NCI-H510A (cell line): ENCODE results near the gene ATN1.

Experiments
- DNase-seq: peaks from one replicate; lab custom pipeline; 2025; lab: John Stamatoyannopoulos, UW

Gene ATN1

DNA sequence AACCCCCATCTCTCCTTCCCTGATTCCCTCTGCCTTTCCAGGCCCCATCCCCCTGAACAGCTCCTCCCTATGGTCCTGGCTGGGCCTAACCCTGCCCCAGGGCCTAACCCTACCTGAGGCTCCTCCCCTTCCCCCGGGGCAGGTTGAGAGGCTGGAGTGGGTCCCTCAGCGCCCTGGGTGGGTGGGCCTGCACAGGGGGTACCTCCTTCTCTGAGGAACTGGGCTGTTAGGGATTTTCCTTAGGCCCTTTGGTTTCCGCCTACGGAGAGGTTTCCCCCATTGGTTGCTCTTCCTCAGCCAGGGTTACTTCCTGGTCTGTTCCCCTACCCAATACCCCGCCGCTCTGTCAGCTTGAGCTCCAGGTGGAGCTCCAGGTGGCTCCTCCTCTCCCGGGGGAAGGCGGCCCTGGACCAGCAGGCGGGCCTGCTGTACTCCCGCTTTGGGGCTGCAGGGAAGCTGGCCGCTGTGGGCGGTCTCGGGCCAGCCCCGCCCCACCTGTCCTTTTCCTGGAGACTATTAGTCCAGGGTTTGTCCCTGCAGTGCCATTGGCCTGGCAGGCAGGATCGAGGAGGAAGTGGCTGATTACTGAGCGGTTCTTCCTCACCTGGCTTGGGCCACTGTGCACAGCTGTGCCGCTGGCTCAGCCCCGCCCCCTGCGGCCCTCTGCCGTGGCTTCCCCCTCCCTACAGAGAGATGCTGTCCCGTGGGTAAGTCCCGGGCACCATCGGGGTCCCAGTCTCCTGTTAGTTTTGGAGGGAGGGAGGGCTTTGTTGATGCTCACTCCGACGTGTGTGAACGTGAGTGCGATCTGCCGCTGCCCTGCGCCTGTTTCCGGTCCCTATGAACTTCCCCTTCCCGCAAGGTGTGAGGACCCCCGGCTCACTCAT is 18.5 kb downstream of the ATN1 start:
- DNase-seq, result peak; percentile 87

DNA sequence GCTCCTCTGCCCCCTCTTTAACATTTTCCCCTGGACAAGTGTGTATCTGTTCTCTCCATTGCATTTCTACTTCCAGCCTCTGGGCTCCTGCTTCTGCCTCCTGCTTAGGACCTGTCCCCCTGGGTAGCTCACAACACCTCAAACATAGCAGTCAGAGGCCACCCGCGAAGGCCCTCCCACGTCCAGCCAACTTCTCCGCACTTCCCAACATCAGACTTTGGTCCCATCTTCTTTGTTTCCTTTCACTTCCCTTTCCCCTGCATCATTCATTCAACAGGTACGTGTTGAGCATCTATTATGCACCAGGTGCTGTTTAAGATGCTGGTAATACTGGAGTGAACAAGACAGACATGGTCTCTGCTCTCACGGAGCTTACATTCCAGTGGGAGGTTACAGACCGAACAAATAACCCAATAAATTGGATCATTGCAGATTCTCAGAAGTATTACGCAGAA is 19.2 kb downstream of the ATN1 start:
- DNase-seq, result no peak

DNA sequence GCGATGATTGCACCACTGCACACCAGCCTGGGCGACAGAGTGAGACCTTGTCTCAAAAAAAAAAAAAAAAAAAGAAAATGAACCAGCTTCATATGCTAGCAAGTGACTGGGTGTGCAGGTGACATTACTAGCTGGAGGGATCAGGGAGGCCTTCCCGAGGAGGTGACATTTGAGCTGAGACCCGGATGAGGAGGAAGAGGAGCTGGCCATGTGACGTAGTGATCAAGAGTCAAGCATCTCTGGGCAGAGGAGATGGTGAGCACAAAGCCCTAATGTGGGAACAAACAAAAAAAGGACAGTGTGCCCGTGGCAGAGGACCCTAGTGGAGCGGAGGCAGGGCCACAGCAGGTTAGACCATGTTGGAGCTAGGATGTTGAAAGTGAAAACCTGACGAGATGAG is 19.9 kb downstream of the ATN1 start:
- DNase-seq, result no peak

DNA sequence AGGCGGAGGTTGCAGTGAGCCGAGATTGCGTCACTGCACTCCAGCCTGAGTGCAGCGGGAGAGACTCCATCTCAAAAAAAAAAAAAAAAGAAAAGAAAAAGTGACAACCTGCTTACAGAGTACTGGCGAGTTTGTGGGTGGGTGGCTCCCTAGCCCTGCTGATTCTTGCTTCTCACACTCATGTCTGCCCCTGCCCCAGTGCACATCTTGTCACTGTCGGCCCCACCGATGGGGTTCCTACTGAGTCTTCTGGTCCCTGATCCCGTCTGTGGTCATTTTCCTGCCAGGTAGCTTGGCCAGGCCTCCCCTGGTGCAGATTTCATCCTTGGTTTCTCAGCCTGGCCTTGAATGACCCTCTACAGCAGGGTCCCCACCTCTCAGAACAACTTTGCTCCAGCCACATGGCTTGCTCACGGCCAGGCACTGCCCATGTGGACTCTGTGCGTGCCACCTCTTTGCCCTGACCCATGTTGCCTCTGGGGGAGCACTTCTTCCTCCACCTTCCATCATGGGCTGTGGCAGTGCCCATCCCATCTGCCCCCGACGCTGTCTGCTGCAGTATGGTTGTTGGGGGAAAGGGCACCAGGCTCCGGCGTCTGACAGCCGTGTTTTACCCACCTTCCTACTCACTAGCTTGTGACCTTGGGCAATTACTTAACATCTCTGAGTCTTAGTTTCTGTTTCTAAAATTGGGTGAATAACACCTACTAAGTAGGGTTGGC is 21.3 kb downstream of the ATN1 start:
- DNase-seq, result no peak

DNA sequence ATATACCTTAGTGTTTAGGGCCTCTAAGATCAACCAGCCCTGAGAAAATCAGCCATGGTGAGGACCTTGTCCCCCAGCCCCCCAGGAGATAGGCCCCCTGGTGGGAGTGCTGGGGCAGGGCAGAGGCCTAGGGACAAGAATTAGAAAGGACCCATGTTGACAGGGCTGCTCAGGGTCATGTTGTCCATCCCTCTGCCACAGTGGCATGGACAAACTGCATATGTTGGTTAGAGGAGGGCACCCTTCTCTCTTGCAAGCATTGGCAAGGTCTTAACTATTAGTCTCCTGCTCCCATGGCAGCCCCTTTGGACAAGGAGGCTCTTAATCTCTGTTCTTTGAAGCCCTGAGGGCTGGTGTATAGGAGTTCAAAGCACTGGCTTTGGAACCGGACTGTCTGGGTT is 22.6 kb downstream of the ATN1 start:
- DNase-seq, result no peak

DNA sequence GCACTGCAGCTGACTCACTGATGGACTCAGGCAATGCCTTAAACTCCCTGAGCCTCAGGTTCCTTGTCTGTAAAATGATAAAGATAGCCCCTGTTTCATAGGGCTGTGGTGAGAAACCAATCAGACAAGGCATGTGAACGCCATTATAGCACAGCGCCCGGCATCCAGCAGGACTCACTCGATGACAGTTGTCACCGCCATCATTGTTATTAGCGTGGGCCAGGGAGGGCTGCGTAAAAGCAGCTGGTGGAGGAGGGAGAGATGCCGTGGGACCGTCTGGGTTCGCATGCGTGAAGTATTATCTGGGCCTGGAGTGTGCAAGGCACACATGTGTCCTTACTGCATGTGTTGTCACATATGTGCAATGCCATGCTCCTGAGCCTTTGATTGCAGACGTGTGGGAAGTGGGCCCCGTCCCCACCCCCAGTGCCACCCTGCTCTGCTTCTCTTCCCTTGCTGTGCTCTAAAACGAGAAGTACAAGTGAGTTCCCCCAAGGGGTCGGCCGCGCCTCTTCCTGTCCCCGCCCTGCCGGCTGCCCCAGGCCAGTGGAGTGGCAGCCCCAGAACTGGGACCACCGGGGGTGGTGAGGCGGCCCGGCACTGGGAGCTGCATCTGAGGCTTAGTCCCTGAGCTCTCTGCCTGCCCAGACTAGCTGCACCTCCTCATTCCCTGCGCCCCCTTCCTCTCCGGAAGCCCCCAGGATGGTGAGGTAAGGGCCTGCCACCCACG is 23.2 kb downstream of the ATN1 start, which contains the start of gene PTPN6:
TSS of gene PTPN6 (plus strand) at position 546 of the 730 bp plus-strand sequence. CDS start at position 703, 157 bp downstream.
- DNase-seq, result no peak

DNA sequence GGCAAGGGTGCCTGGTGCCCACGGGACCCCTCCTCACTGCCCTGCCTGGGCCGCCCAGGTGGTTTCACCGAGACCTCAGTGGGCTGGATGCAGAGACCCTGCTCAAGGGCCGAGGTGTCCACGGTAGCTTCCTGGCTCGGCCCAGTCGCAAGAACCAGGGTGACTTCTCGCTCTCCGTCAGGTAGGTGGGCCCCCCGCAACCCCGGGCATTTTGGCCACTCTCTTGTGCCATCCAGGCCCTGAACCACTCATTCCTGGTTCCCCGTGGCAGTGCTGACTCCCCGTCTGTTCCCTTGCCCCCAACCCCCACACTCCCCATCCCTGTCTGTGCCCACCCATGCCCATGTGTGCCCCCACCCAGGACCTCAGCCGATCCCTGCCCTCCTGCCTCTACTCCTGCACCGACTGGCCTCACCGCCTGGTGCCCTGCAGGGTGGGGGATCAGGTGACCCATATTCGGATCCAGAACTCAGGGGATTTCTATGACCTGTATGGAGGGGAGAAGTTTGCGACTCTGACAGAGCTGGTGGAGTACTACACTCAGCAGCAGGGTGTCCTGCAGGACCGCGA is 23.9 kb downstream of the ATN1 start:
- DNase-seq, result no peak

DNA sequence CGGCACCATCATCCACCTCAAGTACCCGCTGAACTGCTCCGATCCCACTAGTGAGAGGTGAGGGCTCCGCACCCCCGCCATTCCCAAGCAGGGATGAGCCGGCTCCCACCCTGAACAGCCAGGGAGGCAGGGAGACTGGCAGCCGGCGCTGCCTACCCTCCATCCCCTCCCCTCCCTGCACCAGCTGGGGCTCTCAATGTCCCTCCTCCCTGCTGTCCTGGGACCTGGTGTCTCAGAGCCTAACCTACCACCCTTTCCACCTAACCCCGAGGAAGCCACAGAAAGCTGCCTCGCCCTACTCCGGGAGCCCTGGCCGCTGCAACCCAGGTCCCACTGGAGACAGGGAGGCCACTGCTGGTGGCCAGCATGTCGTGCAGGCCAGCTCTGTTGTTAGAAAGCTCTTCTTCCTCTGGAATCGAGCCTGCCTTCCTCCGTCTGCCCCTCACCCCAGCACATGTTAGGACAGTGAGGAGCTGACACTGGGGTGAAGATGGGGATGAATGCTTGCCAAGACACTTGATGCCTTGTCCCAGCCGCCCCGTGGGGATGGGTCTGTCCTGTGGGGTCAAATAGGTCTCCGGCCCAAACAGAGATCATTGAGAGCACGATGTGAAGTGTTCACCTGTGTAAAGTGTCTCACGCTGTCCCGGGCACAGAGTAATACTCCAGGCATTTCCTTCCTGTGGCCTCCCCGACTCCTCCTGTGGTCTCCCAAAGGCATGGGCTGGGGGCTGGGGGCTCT is 24.5 kb downstream of the ATN1 start:
- DNase-seq, result no peak

DNA sequence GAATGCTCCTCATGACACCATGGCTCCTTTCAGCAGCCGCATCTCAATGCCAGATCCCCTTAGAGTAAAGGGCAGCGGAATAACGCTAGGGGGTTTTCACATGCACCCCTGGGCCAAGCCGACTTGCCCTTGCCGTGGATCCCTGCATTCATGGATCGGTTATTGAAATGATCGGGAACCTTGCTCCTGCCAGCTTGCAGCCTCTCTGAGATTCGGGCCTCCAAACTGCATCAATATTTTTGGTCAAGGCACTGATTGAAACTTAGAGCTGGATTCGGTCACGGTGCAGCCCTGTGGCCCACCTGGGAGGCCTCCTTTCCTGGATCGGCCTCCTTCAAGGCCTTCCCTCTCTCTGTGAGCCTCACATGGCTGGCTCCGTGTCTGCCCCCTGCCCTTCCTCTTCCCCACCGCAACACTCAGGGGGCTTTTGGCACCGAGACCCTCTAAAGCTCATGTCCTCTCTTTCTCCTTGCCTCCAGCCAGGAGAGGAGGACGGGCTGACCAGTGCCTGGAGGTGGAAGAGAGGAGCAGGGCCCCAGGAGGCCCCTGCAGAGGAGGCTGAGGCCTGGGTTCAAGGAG is 25.2 kb downstream of the ATN1 start:
- no peak for DNase-seq

DNA sequence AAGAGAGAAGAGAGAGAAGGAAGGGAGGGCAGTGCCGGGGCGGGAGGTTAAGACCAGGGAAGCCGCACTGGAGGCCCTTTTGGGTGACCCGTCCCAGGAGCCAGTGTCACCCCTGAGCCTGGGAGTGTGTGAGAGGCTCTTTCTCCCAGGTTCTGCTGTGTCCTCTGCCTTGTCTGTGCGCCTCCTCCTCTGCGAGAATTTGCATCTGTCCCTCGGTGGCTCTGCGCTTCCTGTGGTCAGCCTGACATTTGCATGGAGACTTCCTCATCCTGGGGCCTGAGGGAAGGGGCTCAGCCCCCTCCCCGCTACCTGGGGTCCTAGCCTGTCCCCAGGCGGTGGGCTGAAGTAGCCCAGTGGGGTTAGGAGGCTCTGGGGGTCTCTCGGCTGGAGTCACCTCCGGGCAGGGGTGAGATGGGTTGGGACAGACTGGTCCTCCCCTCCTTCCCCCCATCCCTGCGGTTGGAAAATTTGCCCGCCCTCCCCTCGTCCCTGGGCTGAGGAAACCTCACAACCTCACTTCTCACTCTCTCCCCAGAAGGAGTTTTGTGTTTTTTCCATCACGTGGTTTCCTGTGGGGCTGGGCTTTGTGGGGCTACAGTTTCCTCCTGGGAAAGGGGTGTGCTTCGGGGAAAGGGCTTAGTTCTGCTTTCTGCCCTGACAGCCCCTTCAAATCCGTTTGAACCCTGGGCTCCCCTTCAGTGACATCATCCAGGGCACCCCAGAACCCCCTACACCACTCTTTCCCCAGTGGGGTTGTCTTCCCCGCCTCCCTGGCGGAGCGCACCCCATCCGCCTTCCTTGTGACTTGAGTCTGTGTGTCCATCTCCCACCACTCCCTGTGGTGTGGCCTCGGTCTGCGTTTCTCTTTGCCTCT is 25.9 kb downstream of the ATN1 start:
- no peak for DNase-seq

DNA sequence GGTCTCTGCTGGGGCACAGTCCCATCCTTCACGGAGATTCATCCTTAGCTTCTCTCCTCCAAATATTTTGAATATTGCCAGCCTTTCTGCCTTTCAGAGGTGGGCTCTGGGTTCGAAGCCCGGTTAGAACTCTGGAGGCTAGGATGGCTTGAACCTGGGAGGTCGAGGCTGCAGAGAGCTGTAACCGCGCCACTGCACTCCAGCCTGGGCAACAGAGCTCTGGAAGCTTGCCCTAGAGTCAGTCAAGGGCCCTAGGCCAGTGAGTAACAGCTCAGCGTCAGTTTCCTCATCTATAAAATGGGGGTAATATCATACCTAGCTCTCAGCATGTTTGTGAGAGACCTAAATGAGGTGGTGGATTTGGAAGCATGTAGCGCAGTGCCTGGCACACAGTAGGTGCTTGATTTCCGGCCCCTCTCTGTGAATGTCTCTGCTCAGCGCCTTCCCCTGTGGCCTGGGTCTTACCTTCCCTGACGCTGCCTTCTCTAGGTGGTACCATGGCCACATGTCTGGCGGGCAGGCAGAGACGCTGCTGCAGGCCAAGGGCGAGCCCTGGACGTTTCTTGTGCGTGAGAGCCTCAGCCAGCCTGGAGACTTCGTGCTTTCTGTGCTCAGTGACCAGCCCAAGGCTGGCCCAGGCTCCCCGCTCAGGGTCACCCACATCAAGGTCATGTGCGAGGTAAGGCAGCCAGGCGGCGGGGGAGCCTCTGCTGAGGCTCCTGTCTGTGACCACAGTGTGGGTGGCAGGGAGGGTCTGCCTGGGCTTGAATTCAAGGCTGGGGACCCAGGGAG is 26.8 kb downstream of the ATN1 start:
- no peak for DNase-seq

DNA sequence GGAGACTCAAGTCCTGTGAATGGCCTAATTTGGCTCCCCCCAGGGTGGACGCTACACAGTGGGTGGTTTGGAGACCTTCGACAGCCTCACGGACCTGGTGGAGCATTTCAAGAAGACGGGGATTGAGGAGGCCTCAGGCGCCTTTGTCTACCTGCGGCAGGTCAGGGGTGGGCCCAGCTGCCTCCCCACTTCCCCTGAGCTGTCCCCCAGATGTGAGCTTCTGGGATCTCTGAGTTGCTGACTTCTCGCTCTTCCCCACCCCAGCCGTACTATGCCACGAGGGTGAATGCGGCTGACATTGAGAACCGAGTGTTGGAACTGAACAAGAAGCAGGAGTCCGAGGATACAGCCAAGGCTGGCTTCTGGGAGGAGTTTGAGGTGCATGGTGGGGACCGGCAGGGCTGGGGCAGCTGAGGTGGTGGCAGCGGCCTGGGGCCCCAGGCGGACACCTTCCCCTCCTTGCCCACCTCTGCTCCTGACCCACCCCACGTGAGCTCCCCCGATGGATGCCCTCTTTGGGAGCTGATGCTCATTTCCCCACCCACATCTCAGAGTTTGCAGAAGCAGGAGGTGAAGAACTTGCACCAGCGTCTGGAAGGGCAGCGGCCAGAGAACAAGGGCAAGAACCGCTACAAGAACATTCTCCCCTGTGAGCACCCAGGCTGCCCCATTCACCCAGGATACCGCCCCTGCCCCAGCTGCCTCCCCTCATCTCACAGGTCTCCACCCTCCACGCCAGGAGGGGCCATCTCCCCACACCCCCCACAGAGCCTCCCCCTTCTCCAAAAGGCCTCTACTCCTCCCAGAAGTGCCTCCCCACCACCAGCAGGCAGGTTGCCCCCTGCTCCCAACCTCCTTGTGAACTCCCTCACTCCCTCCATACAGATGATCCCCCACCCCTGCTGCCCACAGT is 27.6 kb downstream of the ATN1 start:
- no peak for DNase-seq

DNA sequence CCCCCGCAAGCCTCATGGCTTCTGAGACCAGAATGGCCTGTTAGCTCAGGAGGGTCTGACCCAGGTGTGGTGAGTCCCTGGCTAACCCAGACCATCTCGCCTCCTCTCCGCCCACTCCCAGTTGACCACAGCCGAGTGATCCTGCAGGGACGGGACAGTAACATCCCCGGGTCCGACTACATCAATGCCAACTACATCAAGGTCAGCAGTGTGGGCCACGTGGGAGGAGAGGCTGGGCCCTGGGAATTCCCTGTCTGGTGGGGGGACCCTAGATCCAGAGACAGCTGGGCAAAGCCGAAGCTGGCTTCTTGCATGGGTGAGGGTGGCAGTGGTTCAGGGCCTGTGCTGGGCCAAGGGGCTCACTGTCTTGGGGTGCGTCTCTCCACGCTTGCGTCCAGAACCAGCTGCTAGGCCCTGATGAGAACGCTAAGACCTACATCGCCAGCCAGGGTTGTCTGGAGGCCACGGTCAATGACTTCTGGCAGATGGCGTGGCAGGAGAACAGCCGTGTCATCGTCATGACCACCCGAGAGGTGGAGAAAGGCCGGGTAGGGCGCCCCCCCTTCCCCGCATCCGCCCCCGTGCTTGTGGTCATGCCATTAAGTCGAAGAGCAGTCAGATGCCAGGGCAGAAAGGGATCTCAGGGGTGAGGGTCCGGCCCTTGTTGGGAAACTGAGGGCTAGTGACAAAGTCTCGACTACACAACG is 28.4 kb downstream of the ATN1 start:
- DNase-seq, result no peak

DNA sequence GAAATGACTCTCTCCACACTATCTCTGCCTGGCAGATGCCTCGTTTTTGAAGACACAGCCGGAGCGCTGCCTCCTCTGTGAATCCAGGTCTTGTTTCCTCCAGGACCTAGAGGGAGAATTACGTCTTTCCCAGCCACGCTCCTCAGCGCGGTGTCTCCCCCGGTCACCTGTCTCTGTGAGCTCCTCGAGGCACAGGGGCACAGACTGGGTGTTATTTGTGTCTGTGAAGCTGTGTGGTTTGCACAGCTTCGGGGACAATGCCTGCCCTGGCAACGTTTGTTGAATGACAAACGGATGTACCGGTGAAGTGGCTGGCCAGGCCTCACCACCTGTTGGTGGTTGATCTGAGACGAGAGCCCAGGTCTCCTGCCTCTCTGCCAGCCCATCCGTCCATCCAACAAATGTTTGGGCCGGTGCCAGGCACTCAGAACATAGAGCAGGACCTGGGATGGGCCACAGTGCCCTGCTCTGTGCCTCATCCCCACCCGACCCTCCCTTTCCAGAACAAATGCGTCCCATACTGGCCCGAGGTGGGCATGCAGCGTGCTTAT is 29.5 kb downstream of the ATN1 start:
- no peak for DNase-seq

DNA sequence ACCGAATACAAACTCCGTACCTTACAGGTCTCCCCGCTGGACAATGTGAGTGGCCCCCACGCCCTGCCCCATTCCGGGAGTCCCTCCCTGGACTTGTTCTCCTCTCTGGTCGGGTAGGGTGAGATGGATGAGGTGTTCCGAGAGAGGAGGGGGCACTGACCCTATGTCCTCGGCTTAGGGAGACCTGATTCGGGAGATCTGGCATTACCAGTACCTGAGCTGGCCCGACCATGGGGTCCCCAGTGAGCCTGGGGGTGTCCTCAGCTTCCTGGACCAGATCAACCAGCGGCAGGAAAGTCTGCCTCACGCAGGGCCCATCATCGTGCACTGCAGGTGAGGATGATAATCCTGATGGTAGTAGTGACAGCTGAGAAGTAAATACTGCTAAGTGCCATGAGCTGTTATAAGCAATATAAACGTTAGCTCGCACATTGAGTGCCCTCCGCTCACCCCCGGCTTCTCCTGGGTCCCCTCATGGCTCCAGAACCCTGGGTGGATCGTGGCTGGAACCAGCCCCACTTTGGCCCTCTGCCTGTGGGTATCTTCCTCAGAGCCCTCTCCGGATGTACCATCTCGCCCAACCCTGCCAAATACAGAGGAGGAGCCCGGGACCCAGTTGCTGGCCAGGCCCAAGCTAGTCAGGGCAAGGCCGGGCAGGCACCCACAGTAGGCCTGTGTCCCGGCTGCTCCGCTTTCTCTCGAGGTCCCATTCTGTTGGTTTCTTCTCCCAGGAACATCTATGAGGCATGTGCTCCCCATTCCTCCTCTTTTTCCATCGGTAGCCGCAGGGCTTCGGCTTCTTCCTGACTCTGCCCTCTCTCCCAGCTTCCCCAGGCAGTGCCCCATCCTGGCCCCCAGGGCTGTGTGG is 30.2 kb downstream of the ATN1 start:
- DNase-seq, result no peak

DNA sequence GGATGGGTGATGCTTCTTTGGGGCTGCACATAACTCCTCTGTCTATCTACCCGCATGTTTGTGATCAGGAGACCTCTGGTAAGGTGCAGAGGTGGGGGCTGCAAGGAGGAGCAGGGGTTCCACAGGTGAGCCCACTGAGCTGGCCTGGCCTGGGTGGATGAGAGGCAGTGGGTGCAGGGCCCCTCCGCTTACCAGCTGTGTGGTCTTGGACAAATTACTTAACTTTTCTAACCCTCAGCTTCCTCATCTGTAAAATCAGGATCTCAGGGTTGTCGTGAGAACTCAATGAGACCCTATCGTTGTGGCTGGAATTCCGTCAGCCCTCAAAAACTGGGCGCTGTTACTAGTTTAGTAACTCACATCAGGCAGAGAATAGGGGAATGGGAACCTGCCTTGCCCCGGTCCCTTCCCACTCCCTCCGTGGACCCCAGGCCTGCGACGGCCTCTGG is 30.9 kb downstream of the ATN1 start:
- DNase-seq, result no peak
